ENCODE measurements around the gene PDLIM5.

The PDLIM5 gene

DNA sequence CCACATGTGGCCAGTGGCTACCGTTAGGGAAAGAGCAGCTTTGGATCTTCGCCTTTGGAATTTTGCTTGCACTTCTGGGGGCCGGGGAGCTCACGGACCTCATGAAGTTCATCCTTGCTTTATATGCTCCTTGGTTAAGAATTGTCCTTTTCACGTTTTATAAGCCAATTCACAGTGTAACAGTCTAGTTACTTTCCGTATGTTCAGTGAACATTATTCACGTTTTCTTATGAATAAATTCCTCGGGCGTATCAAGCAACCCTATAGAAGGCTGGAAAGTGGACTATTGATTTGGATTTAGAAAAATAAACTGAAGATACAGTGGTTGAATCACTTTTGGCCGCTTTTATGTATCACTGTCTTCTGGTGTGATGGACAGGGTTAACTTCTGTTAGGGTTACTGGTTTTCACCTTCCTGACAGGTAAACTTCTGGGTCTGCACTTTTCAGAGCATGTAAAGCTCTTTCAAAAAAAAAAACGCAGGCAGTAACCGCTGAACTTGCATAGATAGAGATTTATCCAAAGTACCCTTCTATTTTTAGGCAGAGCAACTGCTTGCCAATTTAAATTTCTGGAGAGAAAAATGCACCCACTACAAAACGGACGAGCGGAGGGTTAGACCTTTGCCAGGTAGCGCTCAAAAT, 569 bp upstream of the PDLIM5 start:
- TF ChIP-seq ZBTB7A (IDR thresholded peaks at IDR 0.05; ENCODE audit: low read depth) (no peak), TAF1 (IDR thresholded peaks at IDR 0.05; ENCODE audit: low read depth) (no peak), YY1 (IDR thresholded peaks at IDR 0.05; ENCODE audit: low read depth) (no peak), TEAD4 (IDR thresholded peaks at IDR 0.05) (no peak), RAD21 (IDR thresholded peaks at IDR 0.05; ENCODE audit: low read depth) (no peak), TCF12 (IDR thresholded peaks at IDR 0.05; ENCODE audit: low read depth) (no peak), CREB1 (IDR thresholded peaks at IDR 0.05; ENCODE audit: low read depth) (no peak), EP300 (IDR thresholded peaks at IDR 0.05; ENCODE audit: borderline replicate concordance) (no peak), FOXM1 (IDR thresholded peaks at IDR 0.05; ENCODE audit: borderline replicate concordance, low read depth) (no peak), EGR1 (IDR thresholded peaks at IDR 0.05) (no peak), CEBPB (IDR thresholded peaks at IDR 0.05) (no peak), NFIC (IDR thresholded peaks at IDR 0.05) (no peak)
- TF ChIP-seq, protein P1, sequence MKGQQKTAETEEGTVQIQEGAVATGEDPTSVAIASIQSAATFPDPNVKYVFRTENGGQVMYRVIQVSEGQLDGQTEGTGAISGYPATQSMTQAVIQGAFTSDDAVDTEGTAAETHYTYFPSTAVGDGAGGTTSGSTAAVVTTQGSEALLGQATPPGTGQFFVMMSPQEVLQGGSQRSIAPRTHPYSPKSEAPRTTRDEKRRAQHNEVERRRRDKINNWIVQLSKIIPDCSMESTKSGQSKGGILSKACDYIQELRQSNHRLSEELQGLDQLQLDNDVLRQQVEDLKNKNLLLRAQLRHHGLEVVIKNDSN (IDR thresholded peaks at IDR 0.05) = no peak
- TF ChIP-seq, protein P2, sequence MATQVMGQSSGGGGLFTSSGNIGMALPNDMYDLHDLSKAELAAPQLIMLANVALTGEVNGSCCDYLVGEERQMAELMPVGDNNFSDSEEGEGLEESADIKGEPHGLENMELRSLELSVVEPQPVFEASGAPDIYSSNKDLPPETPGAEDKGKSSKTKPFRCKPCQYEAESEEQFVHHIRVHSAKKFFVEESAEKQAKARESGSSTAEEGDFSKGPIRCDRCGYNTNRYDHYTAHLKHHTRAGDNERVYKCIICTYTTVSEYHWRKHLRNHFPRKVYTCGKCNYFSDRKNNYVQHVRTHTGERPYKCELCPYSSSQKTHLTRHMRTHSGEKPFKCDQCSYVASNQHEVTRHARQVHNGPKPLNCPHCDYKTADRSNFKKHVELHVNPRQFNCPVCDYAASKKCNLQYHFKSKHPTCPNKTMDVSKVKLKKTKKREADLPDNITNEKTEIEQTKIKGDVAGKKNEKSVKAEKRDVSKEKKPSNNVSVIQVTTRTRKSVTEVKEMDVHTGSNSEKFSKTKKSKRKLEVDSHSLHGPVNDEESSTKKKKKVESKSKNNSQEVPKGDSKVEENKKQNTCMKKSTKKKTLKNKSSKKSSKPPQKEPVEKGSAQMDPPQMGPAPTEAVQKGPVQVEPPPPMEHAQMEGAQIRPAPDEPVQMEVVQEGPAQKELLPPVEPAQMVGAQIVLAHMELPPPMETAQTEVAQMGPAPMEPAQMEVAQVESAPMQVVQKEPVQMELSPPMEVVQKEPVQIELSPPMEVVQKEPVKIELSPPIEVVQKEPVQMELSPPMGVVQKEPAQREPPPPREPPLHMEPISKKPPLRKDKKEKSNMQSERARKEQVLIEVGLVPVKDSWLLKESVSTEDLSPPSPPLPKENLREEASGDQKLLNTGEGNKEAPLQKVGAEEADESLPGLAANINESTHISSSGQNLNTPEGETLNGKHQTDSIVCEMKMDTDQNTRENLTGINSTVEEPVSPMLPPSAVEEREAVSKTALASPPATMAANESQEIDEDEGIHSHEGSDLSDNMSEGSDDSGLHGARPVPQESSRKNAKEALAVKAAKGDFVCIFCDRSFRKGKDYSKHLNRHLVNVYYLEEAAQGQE (IDR thresholded peaks at IDR 0.05; ENCODE audit: low read depth) = no peak
- TF ChIP-seq, protein P3, sequence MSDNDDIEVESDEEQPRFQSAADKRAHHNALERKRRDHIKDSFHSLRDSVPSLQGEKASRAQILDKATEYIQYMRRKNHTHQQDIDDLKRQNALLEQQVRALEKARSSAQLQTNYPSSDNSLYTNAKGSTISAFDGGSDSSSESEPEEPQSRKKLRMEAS (IDR thresholded peaks at IDR 0.05) = no peak

DNA sequence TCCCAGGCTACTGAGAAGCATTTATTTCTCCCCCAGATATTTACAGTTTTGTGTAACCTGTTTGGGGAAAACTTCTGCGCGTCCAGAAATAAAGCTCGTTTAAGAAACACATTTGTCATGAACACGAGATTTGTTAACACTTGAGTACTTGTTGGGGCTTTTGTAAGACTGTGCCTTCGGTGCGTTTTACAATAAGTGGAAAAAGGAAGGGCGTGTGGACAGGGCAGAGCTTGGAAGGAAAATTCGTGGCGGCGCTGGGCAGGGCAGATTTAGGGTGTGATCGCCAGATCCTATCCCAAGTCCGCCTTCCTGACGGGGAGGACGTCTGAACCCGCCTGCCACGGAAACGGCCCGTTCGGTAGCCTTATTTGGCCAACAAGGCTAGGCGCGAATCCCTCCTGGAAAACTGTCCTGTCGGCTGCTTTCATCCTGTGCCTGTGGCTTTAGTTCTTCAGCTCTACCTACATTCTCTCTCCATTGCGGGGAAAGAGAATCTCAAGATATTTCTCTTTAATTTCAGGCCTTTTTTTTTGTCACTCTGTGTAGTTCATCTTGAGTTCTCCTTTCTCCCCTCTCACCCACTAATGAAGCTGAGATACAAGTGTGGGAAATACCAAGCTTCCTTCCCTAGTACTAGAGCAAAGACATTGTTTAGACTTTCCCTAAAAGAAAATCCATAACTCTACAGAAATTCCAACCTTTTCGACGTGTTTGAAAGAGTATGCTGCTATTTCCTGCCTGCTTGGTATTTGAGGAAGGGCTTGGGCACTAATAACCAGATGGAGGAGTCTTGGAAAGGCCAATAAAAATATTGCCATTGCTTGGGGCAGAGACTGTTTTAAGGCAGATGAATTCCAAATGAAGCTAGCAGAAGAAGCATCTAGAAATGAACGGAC, 982 bp downstream of the PDLIM5 start:
- TF ChIP-seq, protein P3 (IDR thresholded peaks at IDR 0.05) = 0 out of 2 replicates have a peak, but pooled peaks have one; percentile 2
- no peak for TF ChIP-seq FOXM1 (IDR thresholded peaks at IDR 0.05; ENCODE audit: borderline replicate concordance, low read depth)
- no peak for TF ChIP-seq EP300 (IDR thresholded peaks at IDR 0.05; ENCODE audit: borderline replicate concordance)

DNA sequence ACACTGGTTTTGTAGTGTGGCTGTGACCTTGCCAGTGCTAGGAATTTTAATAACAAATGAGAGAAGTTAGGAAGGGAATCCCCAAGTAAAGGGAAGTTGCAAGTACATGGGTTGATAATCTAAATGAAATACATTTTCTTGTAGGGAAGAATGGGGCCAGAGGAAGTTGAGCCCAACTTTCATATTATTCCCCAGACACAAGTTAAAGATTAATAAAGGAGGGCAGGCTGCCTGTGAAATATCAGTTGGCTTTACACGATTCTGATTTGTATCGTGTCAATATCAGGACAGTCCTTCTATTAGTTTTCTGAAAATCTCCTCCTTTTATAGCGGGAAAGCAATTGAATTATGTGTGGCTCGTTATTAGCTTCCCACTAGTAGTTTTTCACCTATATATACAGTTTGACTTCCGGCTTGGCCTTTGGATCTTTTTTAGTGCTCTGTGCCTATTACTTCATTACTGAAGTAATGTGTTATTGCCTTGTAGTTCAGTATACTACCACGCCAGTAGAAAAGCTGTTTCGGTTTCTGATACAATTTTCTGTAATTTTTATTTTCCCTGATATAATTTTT, 1.7 kb downstream of the PDLIM5 start:
- TF ChIP-seq, protein P2 (IDR thresholded peaks at IDR 0.05; ENCODE audit: low read depth) = no peak
- TF ChIP-seq EGR1 (IDR thresholded peaks at IDR 0.05) (no peak), CREB1 (IDR thresholded peaks at IDR 0.05; ENCODE audit: low read depth) (no peak), TCF12 (IDR thresholded peaks at IDR 0.05; ENCODE audit: low read depth) (no peak), CEBPB (IDR thresholded peaks at IDR 0.05) (no peak), EP300 (IDR thresholded peaks at IDR 0.05; ENCODE audit: borderline replicate concordance) (no peak), NFIC (IDR thresholded peaks at IDR 0.05) (no peak), RAD21 (IDR thresholded peaks at IDR 0.05; ENCODE audit: low read depth) (no peak)

DNA sequence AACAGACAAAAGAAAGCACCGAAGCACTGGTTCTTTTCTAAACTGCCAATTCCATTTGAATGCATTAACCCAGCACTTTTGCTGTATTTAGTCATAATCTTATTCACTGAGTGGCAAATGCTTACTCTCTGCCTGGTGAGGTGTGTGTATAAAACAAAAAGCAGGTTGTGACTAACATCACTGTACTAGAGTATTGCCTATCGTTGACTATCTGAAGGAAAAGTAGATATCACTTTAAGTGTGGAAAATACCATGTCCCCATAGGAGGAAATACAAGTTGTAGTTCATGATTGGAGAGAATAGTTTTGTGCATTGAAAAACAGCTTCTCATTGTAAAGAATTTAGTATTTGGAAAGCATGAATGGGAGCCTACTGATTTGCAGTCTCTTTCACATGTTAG, 2.7 kb downstream of the PDLIM5 start:
- no peak for TF ChIP-seq EP300 (IDR thresholded peaks at IDR 0.05; ENCODE audit: borderline replicate concordance)
- no peak for TF ChIP-seq CREB1 (IDR thresholded peaks at IDR 0.05; ENCODE audit: low read depth)
- no peak for TF ChIP-seq TAF1 (IDR thresholded peaks at IDR 0.05; ENCODE audit: low read depth)
- TF ChIP-seq NFIC (IDR thresholded peaks at IDR 0.05) = no peak
- TF ChIP-seq, protein P2 (IDR thresholded peaks at IDR 0.05; ENCODE audit: low read depth) = no peak
- TF ChIP-seq TEAD4 (IDR thresholded peaks at IDR 0.05) = no peak
- TF ChIP-seq RAD21 (IDR thresholded peaks at IDR 0.05; ENCODE audit: low read depth) = no peak
- no peak for TF ChIP-seq EGR1 (IDR thresholded peaks at IDR 0.05)
